WERI-Rb-1 (cell line): Measurements from ENCODE around the gene C3orf22.
A peak's percentile ranks its signal among the peaks of the same experiment; 100 is the strongest.

Experiments used
- DNase-seq: peaks from one replicate; pipeline ENCODE4 v3.0.0-alpha.2; 2020
- H3K27ac ChIP-seq: fragments of 250-450 bp; sonication (Bioruptor Pico); 2 replicates; pipeline ENCODE4 v1.5.1; 2020; ENCODE audit warnings: mild to moderate bottlenecking, moderate library complexity
- H3K27me3 ChIP-seq: fragments of 250-450 bp; sonication (Bioruptor Pico); 2 replicates; pipeline ENCODE4 v1.5.1; 2021; ENCODE audit warnings: mild to moderate bottlenecking, low read depth, moderate library complexity; ENCODE audit not compliant: insufficient read depth, severe bottlenecking
- H3K36me3 ChIP-seq: fragments of 250-450 bp; sonication (Bioruptor Pico); 2 replicates; pipeline ENCODE4 v1.5.1; 2020; ENCODE audit warnings: mild to moderate bottlenecking, moderate library complexity
- H3K4me3 ChIP-seq: 2 replicates; pipeline ENCODE4 v1.5.1; 2011; ENCODE audit warnings: low read depth, mild to moderate bottlenecking, control low read depth, low read length
- H3K9me3 ChIP-seq: fragments of 250-450 bp; sonication (Bioruptor Pico); 2 replicates; pipeline ENCODE4 v1.5.1; 2021; ENCODE audit warnings: mild to moderate bottlenecking, moderate library complexity; ENCODE audit not compliant: severe bottlenecking
- CTCF ChIP-seq: IDR thresholded peaks from 2 replicates; pipeline ENCODE4 v1.5.1; 2011; ENCODE audit warnings: low read depth, mild to moderate bottlenecking, control low read depth, inconsistent platforms, low read length

Gene C3orf22

DNA sequence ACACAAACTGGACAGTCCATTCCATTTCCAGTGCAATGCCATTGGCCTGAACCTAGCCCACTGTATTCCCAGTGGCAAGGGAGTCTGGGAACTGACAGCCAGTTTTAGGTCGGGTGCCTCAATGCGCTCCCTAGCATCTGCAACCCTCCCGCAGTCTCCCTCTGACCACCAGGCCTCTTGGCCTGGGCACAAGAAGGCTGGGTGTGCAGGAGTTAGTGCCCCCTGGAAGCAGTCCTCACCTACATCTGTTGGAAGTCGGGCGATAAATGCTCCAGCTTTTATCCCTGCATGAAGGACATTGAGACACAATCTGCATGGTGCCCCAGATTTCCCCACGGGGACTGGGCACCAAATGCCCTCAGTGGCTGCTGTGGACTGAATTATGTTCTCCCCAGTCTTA, 12.7 kb downstream of the C3orf22 start:
- no peaks in the 10 kb centered on the region for H3K36me3 ChIP-seq
- TF ChIP-seq CTCF: no peak
- H3K27me3 ChIP-seq: no peaks in the 10 kb centered on the region
- H3K4me3 ChIP-seq: no peak overlapping the region
- no peak for DNase-seq
- H3K9me3 ChIP-seq: no peaks in the 10 kb centered on the region
- no peak overlapping the region for H3K27ac ChIP-seq

- no peaks in the 10 kb centered on the region for H3K27me3 ChIP-seq
- H3K9me3 ChIP-seq: no peaks in the 10 kb centered on the region
- no peak overlapping the region for H3K4me3 ChIP-seq
- no peak for TF ChIP-seq CTCF
- DNase-seq: no peak
- no peak overlapping the region for H3K27ac ChIP-seq
- no peaks in the 10 kb centered on the region for H3K36me3 ChIP-seq
Observed at GRCh38 chr3:126545544-126545943, 13.2 kb downstream of the C3orf22 start.

GRCh38 chr3:126544596-126545281, 14.0 kb downstream of the C3orf22 start:
- TF ChIP-seq CTCF: no peak
- peak overlapping the region; percentile 33; the same call in 1 of the 2 replicates for H3K27ac ChIP-seq
- no peaks in the 10 kb centered on the region for H3K9me3 ChIP-seq
- peak; percentile 30 for DNase-seq
- no peaks in the 10 kb centered on the region for H3K36me3 ChIP-seq
- H3K27me3 ChIP-seq: no peaks in the 10 kb centered on the region
- no peak overlapping the region for H3K4me3 ChIP-seq

DNA sequence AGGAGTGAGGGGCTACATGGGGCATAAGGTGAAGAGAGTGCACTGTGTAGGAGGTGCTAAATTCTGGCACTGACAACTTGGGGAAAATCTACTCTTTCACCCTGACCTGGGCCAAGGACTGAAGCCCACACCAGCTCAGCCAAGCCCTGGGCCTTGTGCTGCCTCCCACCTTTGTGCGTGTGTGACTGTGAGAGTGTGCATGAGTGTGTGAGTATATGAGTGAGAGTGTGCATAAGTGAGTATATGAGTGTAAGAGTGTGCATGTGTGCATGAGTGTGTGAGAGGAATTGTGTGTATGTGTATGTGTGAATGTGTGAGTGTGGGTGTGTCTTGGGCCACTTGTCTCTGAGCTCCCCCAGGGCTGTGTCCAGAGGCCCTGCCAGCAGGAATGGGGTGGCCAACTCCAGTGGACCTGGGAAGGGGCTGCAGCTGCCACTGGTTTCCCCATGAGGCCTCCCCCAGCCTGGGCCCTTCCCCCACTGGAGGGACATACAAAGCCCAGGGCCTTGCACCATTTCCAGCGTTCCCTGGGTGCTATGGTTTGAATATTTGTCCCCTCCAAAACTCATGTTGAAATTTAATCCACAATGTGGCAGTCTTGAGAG, 15.2 kb downstream of the C3orf22 start:
- H3K36me3 ChIP-seq: no peaks in the 10 kb centered on the region
- no peaks in the 10 kb centered on the region for H3K27me3 ChIP-seq
- H3K27ac ChIP-seq: no peak overlapping the region
- TF ChIP-seq CTCF: no peak
- H3K4me3 ChIP-seq: no peak overlapping the region
- H3K9me3 ChIP-seq: no peaks in the 10 kb centered on the region
- DNase-seq: peak; percentile 4

GRCh38 chr3:126542340-126543241, 16.1 kb downstream of the C3orf22 start:
- peak; percentile 5 for DNase-seq
- no peak for TF ChIP-seq CTCF
- Histone ChIP-seq H3K27me3 (no peaks in the 10 kb centered on the region), H3K36me3 (no peaks in the 10 kb centered on the region), H3K27ac (no peak overlapping the region), H3K9me3 (no peaks in the 10 kb centered on the region), H3K4me3 (no peak overlapping the region)
